Superior temporal gyrus (tissue), 1 donor: Measurements from ENCODE around the gene RETN.

Source experiments
- DNase-seq: peaks from one replicate; pipeline ENCODE4 v3.0.0-alpha.2; 2016; ENCODE audit errors: extremely low spot score

RETN gene, protein sequence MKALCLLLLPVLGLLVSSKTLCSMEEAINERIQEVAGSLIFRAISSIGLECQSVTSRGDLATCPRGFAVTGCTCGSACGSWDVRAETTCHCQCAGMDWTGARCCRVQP

DNA sequence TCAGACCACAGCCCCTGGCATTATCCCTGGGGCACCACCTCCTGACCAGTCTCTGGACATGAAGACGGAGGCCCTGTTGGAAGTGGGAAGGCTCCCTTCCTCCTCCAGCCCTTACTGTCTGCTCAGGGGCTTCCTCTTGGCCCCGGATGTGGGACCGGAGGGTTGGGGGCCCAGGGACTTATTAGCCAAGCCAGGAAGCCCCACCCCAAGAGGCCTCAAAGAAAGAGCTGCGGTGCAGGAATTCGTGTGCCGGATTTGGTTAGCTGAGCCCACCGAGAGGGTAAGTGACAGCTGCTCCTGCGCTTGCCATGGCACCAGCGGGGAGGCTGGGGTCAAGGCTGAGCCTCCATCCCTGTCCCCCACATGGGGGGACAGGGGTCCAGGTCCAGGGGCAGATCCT is at the start of gene RETN:
Gene RETN, plus strand, starts transcription at position 208 of the 400 bp plus-strand sequence. CDS start 278 bp downstream, outside the sequence.
- DNase-seq: no peak

DNA sequence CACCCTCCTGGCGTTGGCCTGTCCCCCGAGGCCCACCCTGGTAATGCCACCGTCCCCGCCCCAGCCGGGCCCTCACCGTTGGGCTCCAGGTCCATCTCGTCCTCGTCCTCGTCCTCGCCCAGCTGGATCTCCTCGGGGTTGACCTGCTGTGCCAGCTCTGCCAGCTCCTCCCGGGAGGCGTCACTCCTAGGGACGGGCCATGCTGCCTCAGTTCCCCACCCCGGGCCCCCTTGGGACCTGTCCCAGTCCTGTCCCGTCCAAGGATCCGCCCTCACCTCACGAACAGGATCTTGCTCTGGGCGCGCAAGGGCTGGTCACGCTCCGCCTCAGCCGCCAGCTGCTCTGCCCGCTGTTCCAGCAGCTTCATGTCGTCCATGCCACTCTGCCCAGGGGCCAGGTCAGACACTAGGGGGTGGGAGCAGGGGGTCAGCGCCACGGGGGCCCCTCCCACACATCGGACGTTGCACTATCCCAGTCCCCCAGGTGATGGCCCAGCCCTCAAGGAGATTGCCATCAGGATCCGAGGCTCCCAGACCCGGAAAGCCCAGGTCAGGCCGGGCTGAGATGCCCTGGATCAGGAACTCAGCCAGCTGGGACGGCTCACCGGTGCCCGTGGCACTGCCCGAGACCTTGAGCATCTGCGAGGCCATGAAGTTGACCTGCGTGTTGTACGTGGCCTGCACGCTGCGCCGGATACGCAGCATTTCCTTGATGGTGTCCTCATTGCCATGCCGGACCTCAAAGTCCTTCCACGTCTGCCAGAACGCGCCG is 49.0 kb upstream of the RETN start:
- DNase-seq: no peak

GRCh38 chr19:7620442-7621412 is 48.1 kb upstream of the RETN start:
- DNase-seq: no peak

DNA sequence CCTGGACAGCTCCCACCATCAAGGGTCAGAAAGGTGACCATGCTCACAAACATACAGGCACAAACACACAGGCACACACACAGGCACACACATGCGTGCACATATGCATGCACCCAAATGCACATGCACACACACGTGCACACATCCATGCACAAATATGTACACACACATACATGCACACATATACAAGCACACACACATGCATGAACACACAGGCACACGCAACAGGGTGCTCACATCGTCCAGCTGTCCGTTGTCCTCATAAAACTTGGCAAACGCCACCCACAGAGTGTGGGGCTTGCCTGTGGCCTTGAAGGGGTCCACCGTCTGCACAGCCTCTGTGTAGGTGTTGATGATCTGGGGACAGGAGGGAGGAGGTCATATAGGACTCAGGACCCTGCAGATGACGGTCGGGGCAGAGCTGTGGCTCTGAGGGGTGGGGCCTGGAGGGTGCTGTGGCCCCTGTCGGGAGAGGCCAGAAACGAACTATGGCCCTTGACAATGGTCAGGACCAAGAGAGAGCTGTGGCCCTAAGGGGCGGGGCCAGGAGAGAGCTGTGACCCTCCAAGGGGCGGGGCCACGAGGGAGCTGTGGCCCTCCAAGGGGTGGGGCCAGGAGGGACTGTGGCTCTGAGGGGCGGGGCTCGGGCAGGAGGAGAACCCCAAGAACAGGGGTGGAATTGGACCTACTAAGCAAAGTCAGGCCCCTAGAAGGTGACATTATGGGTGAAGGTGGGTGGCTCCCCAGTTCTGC is 45.7 kb upstream of the RETN start:
- no peak for DNase-seq

DNA sequence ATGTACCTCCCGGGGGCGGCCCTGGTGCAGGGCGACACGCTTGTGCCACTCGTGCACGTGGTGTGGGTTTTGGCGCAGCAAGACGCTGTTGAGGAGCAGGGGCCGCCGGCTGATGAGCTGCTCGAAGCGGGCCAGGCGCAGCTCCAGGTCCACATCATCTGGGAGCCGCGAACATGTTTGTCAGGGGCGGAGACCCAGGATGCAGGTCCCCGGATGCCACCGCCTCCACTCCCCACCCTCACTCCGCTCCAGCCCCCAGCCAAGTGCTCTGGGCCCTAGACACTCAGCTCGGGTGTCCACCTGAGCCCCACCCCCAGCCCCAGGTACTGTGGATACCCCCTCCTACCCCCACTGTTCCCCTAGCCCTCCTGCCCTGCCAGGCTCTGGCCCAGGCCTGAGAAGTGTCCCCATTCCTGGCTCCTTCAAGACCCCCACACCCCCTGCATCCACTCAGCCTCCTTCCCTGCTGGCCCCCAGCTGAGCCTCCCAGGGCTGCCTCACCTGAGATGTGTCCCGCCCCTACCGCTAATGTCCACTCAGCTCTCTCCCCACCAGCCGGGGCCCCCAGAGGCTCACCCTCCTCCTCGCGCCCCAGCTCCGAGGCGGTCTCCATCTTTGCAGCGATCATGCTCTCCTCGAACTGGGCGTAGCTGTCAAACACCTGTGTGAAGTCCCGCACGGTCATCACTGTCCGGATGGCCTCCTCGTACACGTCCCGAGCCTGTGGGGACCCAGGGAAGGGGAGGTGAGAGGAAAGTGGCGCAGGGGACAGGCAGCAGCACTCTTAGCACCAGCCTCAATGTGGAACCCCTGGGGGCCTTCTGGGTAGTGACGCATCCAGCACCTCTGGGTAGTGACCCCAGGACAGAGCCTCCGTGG is 44.9 kb upstream of the RETN start:
- DNase-seq: no peak

GRCh38 chr19:7624810-7625209 is 44.0 kb upstream of the RETN start:
- DNase-seq: no peak

- DNase-seq: no peak
Observed at GRCh38 chr19:7625763-7626372, 43.0 kb upstream of the RETN start.

- DNase-seq: no peak
Observed at GRCh38 chr19:7627166-7627565, 41.7 kb upstream of the RETN start.

GRCh38 chr19:7628589-7629311 is 40.1 kb upstream of the RETN start:
- no peak for DNase-seq

GRCh38 chr19:7629347-7630054 is 39.3 kb upstream of the RETN start, which contains the start of the genes PET100 and XAB2:
TSS of gene PET100 (plus strand) at chr19:7629793. CDS start at chr19:7629834, 41 bp downstream.
TSS of gene XAB2 (minus strand) at chr19:7629545. CDS start at chr19:7629527, 18 bp downstream.
- DNase-seq: peak; percentile 100

DNA sequence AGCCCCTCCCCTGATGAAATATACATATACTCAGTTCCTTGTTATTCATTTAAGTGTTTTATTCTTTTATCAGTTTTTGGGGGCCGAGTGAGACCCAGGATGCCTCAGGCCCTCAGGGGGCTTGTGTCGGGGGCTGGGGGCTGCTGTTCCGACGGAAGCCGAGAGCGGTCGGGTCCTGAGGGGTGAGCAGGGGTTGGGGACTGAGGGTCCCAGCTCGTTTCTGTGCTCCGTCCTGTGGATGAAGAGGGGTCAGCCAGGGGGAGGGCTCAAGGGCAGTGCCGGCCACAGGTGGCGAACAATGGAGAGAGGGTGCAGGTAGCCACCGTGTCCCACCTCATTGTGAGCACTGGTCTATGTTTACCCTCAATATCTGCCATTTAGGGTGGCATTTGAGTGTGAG is 37.3 kb upstream of the RETN start:
- DNase-seq: no peak

GRCh38 chr19:7632340-7633203 is 36.3 kb upstream of the RETN start:
- no peak for DNase-seq

DNA sequence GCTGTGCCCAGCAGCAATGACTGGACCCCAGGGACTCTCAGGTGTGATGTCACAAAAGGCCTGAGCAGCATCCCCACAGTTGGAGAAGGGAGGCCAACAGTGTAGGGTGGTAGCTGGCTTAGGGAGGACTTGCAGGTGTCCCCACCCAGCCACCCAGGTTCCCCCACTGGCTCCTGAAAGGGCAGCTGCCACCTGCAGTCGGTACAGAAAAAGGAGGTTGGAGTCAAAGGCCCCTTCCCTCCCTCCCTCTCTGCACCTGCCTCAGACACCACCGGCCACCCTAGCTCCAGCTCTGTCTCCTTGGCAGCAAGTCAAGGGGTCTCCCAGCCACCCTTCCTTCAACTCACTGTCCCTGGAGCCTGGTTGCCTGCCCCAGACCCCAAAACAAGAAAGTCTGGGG is 35.2 kb upstream of the RETN start, which contains the start of gene PCP2:
Gene PCP2, minus strand, starts transcription at position 22 of the 400 bp plus-strand sequence. CDS start 262 bp downstream, outside the sequence.
- DNase-seq: no peak

DNA sequence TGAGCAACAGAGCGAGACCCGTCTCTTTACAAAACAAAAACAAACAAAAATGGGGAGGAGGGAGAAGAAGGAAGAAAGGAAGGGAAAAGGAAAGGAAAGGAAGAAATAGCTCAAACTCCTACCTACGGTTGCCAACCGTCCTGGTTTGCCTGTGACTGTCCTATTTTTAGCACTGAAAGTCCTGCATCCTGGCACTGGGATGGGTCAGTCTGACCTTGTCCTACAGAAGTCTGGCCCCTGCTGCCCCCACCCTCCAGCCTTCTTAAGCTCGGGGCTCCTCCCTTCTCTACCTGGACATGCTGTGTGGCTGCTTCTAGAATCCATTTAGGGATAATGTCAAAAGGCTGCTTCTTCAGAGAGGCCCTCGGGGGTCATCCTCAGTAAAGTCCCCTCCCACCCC is 33.2 kb upstream of the RETN start:
- DNase-seq: no peak

- no peak for DNase-seq
Observed at GRCh38 chr19:7636317-7636690, 32.5 kb upstream of the RETN start.

DNA sequence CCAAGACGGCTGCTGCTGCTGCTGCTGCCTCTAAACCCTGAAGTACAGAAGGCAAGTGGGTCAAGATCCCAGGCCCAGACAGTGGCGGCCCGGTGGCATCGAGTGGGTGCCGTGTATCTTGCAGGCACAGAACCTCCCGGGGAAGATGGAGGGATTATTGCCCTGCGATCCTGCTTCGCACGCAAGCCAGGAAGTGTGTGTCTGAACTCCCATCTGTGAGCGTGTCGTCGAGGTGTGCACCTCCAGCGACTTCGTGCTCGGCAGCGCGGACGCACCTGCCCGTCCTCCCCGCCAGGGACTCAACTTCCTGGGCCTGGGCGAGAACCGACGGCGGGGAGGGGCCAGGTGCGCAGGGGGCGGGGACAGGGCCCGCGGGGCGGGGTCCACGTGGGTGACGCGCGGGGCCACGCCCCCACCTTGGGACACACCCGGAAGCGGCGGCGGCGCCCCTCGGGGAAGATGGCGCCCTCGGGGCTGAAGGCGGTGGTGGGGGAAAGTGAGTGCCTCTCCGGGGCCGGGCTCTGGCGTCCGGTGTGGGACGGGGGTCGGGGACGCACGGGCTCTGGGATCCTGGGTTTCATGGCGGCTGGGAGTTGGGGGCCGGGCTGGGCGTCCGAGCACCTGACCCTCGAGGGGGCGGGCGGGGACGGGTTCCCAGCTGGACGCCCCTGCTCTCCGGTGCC is 32.0 kb upstream of the RETN start, which contains the start of gene STXBP2:
Gene STXBP2, plus strand, starts transcription at position 420 of the 683 bp plus-strand sequence. Its CDS starts 40 bp downstream, at position 460.
- no peak for DNase-seq
